OCI-LY3 (cell line): ENCODE data around the gene PRSS36.
"Not testable (repeated sequence)": the region's sequence is repeated elsewhere in the genome, so short reads cannot be mapped to it uniquely, and the experiment has no call there.

Experiments used
- H2AFZ ChIP-seq: fragments of 200-600, 300-600 bp; shearing (Covaris generic); 2 replicates; pipeline ENCODE4 v1.6.0; 2014; ENCODE audit warnings: antibody characterized with exemption, low read depth, low read length
- H3K27ac ChIP-seq: fragments of 200-600, 300-600 bp; sonication (generic); 2 replicates; pipeline ENCODE4 v1.5.1; 2014; ENCODE audit warnings: mild to moderate bottlenecking, low read length, moderate library complexity, mixed read lengths
- H3K27me3 ChIP-seq: fragments of 200-600, 300-600 bp; sonication (generic); 2 replicates; pipeline ENCODE4 v1.6.1; 2014; ENCODE audit warnings: low read depth, low read length, mixed read lengths
- H3K36me3 ChIP-seq: fragments of 200-600, 300-600 bp; sonication (generic); replicated peaks from 2 replicates; pipeline ENCODE3; 2014; ENCODE audit warnings: low read depth, low read length, mixed read lengths
- H3K4me1 ChIP-seq: fragments of 300-600, 200-600 bp; sonication (generic); 2 replicates; pipeline ENCODE4 v1.6.1; 2014; ENCODE audit warnings: low read length, mixed read lengths
- H3K4me2 ChIP-seq: fragments of 200-600, 300-600 bp; sonication (generic); 2 replicates; pipeline ENCODE4 v1.6.1; 2014; ENCODE audit warnings: low read length, mixed read lengths
- H3K4me3 ChIP-seq: fragments of 300-600, 200-600 bp; sonication (generic); 2 replicates; pipeline ENCODE4 v1.5.1; 2014; ENCODE audit warnings: antibody characterized with exemption, mild to moderate bottlenecking, low read length, moderate library complexity
- H3K79me2 ChIP-seq: fragments of 300-600, 200-600 bp; shearing (Covaris generic); 2 replicates; pipeline ENCODE4 v1.6.1; 2014; ENCODE audit warnings: mild to moderate bottlenecking, low read length, mixed read lengths
- H3K9ac ChIP-seq: fragments of 300-600, 200-600 bp; shearing (Covaris generic); 2 replicates; pipeline ENCODE4 v1.6.0; 2014; ENCODE audit warnings: mild to moderate bottlenecking, low read length, moderate library complexity
- H3K9me3 ChIP-seq: fragments of 200-600, 300-600 bp; shearing (Covaris generic); 2 replicates; pipeline ENCODE4 v1.6.1; 2014; ENCODE audit warnings: low read length, mixed read lengths; ENCODE audit not compliant: insufficient read depth
- H4K20me1 ChIP-seq: fragments of 200-600, 300-600 bp; sonication (generic); 2 replicates; pipeline ENCODE4 v1.6.1; 2016; ENCODE audit warnings: low read length, mixed read lengths; ENCODE audit not compliant: insufficient read depth
- EZH2phosphoT487 ChIP-seq: fragments of 200-600 bp; shearing (Covaris generic); IDR thresholded peaks from 2 replicates; pipeline ENCODE4 v1.6.1; 2018; ENCODE audit warnings: antibody characterized with exemption, mixed run types, low read depth
- TF ChIP-seq, protein P1 (sequence below): fragments of 200-600, 300-600 bp; sonication (generic); IDR thresholded peaks from 2 replicates; pipeline ENCODE4 v1.5.1; 2014; ENCODE audit warnings: antibody characterized with exemption, low read length, low read depth

PRSS36 gene

DNA sequence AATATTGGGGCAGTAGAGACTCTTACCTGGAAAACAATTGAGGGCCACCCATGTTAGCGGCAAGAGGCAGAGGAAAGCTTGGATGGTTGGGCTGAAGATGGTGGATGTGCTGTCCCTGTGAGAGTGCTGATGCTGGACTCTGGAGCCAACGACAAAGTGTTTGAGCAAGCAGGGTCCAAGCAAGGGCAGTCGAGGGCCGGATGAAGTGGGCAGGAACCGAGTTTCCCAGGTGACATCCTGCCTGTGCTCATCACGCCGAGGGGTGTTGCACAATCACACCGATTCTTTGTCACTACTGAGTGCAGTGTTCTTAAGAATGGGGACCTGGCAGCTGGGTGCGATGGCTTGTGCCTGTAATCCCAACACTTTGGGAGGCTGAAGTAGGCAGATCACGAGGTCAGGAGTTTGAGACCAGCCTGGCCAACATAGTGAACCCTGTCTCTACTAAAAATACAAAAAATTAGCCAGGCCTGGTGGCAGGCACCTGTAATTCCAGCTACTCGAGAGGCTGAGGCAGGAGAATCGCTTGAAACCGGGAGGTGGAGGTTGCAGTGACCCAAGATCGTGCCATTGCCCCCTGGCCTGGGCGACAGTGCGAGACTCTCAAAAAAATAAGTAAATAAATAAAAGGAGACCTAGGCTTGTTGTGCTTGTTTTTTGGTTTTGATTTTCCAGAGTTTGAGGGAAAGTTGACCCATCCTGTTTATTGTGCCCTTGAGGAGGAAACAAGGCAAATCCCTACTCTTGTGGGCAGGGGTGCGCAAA is 46.6 kb upstream of the PRSS36 start:
- H3K27me3 ChIP-seq, result no peaks in the 10 kb centered on the region
- H3K4me1 ChIP-seq, result peaks cover 12% of the 10 kb centered on the region
- TF ChIP-seq EZH2phosphoT487, result no peak
- TF ChIP-seq, protein P1, sequence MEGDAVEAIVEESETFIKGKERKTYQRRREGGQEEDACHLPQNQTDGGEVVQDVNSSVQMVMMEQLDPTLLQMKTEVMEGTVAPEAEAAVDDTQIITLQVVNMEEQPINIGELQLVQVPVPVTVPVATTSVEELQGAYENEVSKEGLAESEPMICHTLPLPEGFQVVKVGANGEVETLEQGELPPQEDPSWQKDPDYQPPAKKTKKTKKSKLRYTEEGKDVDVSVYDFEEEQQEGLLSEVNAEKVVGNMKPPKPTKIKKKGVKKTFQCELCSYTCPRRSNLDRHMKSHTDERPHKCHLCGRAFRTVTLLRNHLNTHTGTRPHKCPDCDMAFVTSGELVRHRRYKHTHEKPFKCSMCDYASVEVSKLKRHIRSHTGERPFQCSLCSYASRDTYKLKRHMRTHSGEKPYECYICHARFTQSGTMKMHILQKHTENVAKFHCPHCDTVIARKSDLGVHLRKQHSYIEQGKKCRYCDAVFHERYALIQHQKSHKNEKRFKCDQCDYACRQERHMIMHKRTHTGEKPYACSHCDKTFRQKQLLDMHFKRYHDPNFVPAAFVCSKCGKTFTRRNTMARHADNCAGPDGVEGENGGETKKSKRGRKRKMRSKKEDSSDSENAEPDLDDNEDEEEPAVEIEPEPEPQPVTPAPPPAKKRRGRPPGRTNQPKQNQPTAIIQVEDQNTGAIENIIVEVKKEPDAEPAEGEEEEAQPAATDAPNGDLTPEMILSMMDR, result no peak
- H2AFZ ChIP-seq, result no peak overlapping the region
- H3K9ac ChIP-seq, result no peak overlapping the region
- H3K4me2 ChIP-seq, result no peak overlapping the region
- no peaks in the 10 kb centered on the region for H3K9me3 ChIP-seq
- peaks cover 70% of the 10 kb centered on the region for H4K20me1 ChIP-seq
- peaks cover 18% of the 10 kb centered on the region; the same call in 1 of the 2 replicates for H3K79me2 ChIP-seq
- H3K4me3 ChIP-seq, result no peak overlapping the region
- no peak overlapping the region for H3K27ac ChIP-seq
- H3K36me3 ChIP-seq, result peaks cover 53% of the 10 kb centered on the region

DNA sequence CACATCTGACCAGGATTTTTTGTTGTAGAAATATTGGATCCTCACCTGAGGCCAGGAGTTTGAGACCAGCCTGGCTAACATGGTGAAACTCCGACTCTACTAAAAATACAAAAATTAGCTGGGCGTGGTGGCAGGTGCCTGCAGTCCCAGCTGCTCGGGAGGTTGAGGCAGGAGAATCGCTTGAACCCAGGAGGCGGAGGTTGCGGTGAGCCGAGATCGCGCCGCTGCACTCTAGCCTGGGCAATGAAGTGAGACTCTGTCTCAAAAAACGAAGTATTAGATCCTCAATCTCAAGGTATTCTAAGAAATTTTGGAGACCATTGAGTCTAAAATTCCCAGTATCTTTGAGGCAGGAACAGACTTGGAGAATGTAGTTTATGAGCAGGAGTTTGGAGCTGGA is 46.0 kb upstream of the PRSS36 start:
- not testable (repeated sequence) for H2AFZ ChIP-seq, H3K27ac ChIP-seq, H3K9me3 ChIP-seq, H3K4me3 ChIP-seq, H3K4me2 ChIP-seq, H3K9ac ChIP-seq, H3K4me1 ChIP-seq, H3K27me3 ChIP-seq
- Histone ChIP-seq H3K36me3 (peaks cover 60% of the 10 kb centered on the region), H3K79me2 (peaks cover 21% of the 10 kb centered on the region), H4K20me1 (peaks cover 74% of the 10 kb centered on the region)

DNA sequence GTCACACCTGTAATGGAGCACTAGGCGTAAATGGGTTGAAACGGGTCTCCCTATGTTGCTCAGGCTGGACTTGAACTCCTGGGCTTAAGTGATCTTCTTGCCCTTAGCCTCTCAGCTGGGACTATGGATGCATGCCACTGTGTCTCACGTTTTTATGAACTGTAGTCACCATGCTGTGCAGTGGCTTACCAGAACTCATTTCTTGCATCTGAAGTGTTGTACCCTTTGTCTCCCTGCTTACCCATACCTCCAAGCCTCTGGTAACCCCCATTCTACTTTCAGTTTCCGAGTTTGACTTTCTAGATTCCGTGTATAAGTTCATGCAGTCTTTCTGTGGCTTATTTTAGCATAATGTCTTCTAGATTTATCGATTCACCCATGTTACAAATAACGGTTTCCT is 45.0 kb upstream of the PRSS36 start:
- H3K79me2 ChIP-seq, result peaks cover 30% of the 10 kb centered on the region
- no peak overlapping the region for H3K4me3 ChIP-seq
- no peak overlapping the region for H3K27ac ChIP-seq
- H4K20me1 ChIP-seq, result peaks cover 80% of the 10 kb centered on the region
- TF ChIP-seq, protein P1, result no peak
- no peak for TF ChIP-seq EZH2phosphoT487
- peaks cover 70% of the 10 kb centered on the region for H3K36me3 ChIP-seq
- H3K4me2 ChIP-seq, result no peak overlapping the region
- no peak overlapping the region for H3K9ac ChIP-seq
- 0 out of 2 replicates have a peak, but pooled peaks cover under 1% of the 10 kb centered on the region for H3K4me1 ChIP-seq
- H2AFZ ChIP-seq, result no peak overlapping the region
- H3K27me3 ChIP-seq, result no peaks in the 10 kb centered on the region
- no peaks in the 10 kb centered on the region for H3K9me3 ChIP-seq

DNA sequence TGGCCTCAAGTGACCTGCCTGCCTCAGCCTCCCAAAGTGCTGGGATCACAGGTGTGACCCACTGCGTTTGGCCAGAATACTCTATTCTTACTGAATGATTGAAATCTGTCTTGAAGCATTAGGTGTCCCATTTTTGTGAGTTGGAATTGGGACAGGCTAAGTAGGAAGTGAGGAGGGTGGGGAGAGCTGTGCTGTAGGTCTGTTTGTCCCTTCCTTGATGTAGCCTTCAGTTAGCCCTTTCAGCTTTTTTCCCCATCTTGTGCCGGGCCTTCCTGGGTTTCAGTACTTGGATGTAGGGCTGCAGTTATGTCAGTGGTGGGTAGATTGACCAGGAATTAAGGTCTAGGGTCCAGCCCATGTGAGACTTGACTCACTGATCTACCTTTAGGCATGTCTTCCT is 44.0 kb upstream of the PRSS36 start:
- Histone ChIP-seq H3K4me1 (0 out of 2 replicates have a peak, but pooled peaks cover 1% of the 10 kb centered on the region), H3K36me3 (peaks cover 74% of the 10 kb centered on the region), H3K27me3 (no peaks in the 10 kb centered on the region), H4K20me1 (peaks cover 81% of the 10 kb centered on the region), H3K79me2 (peaks cover 41% of the 10 kb centered on the region), H3K27ac (no peak overlapping the region), H3K4me3 (no peak overlapping the region), H3K4me2 (no peak overlapping the region), H3K9ac (no peak overlapping the region), H3K9me3 (no peaks in the 10 kb centered on the region), H2AFZ (no peak overlapping the region)
- TF ChIP-seq, protein P1, result no peak
- no peak for TF ChIP-seq EZH2phosphoT487
